RKO (cell line): Measurements from ENCODE around the gene CDCA8.
"Not testable (repeated sequence)": the region's sequence is repeated elsewhere in the genome, so short reads cannot be mapped to it uniquely, and the experiment has no call there.

ENCODE experiments used
- DNase-seq: peaks from one replicate; pipeline ENCODE4 v3.0.0-alpha.2; 2016; ENCODE audit warnings: low spot score

CDCA8 gene

DNA sequence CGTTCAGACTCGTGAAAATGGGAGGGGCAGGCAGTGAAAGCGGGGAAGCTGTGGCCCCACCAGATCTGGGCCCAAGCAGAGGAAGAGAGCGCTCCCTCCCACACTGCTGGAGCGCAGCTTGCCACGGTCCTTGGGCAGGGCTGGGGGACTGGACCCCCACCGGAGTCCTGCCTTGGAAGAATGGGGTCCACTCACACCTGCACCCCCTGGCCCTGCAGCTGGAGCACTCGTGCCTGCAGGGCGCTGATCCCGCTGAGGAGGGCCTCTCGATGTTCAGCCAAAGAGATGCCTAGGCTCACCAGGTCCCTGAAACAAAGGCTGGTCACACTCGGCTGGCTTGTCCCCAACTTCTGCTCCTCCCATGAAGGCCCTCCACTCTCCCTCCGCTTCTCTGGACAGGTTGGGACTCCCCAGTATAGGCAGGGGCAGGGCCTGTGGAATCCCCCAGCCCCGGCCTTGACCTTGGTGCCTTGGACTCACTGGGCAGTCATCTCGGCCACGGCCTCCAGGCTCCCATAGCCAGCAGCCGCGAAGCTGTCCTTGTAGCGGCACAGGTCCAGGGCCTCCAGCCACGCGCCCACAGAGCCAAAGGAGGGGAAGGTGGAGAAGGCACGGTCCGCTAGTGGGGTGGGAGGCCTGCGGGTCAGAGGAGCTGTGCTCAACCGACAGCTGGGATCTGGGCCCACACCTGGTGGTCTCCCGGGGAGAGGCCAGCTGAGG, 26.0 kb downstream of the CDCA8 start:
- DNase-seq: no peak

DNA sequence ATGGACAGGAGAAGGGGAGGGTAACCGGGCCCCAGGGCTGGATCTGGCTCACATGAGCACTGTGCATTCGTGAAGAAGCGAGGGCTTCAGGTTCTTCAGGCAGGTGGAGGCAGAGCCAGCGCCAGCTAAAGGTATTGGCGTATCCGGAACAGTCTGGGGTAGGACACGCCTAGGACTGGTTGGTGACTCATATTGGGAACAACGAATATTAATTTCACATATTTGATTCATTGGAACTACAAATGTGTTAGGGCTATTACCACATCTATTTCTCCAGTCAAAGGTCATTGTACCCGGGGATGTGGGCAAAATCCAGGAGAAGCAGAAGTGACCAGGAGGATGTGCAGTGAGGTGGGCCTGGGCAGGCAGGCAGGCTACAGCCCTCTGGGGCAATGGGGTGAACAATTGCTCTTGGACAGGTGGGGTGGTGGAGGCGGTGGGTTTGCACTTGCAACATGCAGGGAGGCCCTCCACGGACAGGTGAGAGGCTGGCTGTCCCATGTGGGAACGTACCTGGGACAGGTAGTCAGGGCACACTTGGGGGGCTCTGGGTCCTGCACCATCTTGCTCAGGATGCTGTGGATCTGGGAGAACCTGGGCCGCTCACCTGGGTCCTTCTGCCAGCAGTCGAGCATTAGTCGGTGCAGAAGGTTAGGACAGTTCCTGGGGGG, 26.7 kb downstream of the CDCA8 start:
- DNase-seq: no peak

DNA sequence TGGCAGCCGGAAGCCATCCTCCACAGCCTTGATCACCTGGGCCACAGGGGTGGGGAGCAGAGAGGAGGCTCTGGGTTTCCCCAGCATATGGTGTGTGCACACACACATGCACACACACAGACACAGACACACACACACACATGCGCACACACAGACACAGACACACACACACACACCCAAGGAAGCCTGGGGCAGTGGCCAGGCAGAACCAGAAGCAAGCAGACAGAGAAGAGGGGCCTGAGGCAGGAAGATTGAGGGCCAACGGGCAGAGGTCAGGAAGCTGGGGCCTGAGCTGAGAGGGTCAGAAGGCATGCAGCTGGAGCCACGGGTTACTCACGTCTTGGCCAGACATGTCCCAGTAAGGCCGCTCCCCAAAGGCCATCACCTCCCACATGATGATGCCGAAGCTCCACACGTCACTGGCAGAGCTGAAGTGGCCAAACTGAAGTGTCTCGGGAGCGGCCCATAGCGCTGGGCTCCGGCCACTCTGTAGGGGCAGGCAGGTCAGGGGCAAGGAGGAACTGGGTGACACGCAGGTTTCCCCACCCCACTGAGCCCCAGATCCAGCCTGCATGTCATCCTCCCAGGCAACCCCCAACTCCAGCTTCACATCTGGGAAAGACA, 27.4 kb downstream of the CDCA8 start:
- DNase-seq: no peak

DNA sequence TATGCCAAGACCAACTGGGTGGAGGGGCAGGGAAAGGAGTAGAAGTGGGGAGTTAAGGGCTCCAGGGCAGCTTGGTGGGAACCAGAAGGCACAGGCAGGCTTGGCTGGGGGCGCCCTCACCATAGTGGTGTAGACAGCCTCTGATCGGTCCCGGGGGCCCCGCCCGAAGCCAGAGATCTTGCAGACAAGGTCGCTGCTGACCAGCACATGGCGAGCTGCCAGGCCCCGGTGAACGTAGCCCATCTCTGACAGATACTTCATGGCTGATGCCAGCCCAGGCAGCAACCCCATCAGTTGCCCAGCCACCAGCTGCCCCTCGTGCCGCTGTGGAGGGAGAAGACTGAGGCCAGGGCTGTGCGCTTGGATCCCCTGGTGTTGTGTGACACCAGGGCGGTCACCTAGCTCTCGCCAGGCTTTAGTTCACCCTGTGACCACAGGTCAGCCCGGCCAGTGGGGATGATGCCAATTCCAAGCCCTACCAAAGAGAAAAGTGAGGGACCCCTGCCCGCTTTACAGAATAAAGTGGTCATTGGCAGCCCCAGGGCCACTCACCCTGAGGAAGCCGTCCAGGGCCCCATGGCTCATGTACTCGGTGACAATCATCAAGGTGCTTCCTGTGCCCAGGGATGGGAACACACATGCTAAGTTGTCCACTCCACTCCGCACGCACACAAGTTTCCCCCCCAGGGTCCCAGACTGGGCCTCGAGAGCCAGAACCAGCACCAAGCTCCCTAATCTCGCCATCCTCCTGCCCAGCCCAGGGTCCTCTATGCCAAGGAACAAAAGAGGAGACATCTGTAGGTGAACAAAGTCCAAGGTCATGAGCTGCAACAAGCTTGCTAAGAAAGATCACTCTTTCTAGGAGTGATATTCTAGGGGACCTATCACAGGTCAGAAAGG, 28.2 kb downstream of the CDCA8 start:
- DNase-seq: no peak

DNA sequence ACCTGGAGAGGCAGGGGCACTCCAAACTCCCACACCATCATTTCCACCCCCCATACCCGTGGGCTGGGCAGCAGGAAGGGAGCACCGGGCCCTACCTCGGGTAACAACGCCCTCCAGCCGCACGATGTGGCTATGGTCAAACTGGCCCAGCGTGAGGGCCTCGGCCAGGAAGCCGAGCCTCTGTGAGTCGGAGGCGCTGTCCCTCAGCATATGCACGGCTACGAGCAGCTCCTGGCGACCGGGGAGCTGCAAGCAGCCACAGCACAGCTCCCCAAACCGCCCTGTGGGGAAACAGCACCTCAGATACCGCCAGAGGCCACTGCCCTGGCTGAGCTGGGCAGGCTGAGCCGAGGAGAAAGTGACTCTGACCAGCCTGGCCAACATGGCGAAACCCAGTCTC, 29.2 kb downstream of the CDCA8 start:
- no peak for DNase-seq

DNA sequence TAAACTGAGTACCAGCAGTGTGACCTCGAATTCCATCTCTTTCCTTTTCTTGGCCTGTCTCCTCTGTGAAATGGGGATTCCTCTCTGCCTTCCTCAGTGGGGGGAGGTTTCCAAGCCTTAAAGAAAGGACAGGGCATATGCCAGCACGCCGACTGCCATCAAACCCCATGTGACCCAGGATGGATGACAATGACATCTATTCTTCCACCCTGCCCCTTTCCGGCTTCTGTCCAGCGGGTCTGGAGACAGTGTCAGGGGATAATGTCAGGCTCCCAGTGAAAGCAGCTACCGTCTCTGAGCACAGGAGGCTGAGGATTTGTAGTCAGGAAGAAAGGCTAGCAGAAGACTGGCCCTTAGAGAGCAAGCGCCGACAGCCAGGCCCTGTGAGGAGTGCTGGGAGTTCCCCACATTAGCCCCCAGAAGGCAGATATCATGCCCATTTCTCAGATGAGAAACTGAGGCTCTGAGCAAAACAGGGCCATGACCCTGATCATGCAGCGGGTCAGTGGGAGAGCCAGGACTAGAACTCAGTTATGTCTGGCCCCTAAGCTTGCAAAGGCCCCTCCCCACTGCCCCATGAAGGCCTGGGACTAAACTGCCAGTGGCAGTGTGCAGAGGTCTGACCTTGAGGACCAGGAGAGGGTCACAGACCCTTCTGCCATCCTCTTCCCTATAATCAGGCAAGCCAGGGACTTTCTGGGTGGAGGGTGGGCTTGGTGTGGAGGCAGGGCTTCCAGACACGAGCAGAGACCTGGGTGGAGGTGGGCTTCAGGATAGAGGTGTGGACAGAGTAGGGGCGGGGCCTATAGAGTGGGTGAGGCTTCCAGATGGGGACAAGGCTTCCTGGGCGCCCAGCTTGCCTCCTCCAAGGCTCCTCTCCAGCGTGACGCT, 30.1 kb downstream of the CDCA8 start:
- DNase-seq: no peak

DNA sequence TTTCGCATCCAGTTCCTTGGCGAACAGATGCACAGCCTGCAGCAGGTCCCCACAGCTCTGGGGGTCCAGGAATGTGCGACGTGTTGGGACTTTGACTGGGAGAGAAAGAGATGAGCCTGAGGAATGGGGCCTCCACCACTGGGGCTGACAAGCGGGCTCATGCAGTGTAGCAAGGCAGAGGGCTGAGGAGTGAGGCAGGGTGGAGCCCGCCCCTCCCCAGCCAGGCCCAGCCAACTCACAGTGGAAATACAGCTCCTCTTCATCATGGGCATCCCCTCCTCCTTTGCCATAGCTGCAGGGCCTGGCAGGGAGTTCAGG, 30.7 kb downstream of the CDCA8 start:
- no peak for DNase-seq

DNA sequence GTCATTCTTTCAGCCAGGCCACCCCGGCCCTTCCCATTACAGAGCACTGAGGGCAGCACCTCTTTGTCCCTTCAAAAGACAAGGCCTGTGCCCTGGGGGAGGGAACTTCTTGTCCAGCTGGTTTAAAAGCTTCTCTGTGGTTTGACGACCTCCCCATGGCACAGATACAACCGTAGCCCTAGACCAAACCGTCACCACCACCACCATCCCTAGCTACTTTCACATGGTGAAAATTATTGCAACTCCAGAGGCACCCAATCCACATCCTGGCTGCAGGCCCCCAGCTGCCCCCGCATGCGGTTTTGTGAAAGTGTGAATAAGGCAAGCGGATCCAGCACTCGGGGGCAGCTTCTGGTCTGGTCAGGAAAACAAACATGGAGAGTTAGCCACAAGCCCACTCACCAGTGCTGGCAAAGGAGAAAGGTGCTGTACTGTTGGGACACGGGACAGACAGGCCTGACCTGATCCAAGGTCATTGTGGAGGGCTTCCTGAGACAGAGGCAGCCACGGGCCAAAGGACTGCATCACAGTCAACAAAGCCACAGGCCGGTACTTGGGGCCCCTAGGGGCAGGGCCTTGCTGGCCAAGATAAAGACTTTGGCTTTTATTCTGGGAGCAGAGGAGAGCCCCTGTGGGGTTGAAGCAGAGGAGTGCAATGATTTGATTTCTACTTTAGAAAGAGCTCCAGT, 31.2 kb downstream of the CDCA8 start:
- DNase-seq: no peak

DNA sequence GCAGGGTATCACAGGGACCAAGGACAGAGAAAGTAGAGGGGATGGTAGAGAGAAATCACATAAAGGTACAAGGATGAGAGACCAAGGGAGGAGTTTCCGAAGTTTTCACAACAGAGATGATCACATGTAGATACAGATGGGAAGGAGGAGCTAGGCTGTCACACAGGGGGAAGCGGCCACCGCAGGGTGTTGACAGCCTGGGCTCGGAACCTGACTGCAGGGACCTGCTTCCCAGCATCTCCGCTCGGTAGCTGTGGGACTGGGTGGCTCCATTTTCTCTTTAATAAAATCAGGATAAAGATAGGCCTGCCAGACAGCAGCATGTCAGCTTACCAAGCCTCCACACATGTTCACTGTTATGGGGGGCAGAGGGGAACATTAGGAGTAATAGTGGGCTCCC, 32.3 kb downstream of the CDCA8 start:
- no peak for DNase-seq

DNA sequence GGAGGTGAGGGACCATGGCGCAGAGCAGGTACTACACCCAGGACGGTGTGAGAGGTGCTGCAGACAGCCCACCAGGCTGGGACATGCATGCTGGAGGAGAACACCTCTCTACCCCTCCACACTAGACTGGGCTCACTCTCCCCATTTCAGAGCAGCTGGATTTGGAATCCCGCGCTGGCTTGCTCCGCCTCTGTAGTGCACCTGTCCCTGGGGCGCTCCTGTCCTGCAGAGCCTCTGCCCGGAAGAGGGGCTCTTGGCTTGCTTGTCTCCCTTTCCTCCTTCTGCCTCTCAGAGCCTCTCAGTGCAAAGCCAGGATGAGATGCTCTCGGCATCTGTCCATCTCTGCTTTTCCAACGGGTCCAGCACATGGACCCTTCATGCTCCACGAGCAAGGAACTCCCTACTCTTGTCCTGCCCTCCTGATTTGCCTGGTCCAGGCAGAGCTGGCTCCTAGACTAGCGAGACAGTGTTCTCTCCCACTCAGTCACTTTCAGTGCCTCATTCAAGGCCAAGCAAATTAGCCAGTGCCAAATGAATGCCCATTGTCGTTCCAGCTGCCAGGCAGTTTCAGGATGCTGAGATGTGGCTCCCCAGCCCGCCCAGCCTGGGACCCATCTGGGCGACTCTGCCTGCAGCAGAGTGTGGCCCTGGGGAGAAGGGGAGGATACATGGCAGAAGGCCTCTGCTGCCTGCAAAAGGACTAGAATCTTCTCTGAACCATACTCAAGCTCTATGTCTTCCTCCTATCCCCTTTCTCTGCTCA, 33.7 kb downstream of the CDCA8 start:
- DNase-seq: no peak

DNA sequence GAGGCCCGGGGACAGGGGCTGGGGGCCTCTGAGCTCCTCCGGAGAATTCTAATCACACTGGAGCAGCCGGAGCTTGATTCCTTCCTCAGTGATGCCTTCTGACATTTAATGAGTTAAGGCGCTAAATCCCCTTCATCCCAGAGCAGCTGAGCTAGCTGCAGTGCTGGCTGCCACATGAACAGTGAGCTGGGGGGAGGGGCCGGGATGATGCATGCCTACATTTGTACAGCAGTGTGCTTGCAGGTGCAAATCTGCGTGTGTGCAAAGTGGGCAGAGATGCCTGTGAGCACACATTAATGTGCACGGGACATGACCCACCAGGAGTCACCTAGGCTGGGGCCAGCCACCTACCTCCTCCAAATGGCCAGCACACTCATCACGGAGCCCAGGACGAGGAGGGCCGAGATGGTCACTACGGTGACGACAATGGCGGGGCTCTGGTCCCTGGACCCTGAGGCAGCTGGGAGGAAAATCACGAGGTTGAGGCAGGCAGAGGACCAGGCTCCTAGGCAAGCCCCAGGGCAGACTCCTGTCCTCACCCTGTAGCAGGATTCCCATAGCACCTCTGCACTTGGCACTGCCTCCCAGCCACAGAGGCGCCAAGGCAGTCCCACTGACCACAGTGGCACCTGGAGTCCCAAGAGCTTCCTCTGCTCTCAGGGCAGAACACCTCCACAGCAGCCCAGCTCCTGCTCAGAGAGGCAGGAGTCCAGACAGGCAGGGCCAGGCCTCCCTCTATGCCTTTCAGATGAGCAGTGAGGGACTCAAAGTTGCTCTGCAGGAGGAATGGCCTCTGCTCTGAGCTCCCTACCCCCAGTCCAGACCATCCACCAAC, 34.7 kb downstream of the CDCA8 start:
- DNase-seq: no peak

DNA sequence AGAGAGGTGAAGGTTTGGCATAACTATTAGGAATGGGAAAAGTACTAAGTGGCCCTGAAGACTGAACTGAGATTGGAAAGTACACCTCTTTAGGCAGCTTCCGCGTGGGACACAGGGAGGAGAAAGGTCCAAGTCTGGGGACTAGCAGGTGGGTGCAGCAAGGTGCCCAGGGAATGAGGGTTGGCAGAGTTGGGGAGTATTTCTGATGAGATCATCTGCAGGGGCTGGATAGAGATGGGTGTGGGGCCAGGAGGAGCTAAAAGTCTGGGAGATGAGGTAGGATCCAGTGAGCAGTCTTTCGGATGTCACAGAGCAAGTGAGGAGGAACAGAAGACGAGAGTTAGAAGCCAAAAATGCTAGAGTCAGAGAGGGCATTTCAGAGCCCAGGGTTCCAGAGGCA, 36.1 kb downstream of the CDCA8 start:
- DNase-seq: no peak

DNA sequence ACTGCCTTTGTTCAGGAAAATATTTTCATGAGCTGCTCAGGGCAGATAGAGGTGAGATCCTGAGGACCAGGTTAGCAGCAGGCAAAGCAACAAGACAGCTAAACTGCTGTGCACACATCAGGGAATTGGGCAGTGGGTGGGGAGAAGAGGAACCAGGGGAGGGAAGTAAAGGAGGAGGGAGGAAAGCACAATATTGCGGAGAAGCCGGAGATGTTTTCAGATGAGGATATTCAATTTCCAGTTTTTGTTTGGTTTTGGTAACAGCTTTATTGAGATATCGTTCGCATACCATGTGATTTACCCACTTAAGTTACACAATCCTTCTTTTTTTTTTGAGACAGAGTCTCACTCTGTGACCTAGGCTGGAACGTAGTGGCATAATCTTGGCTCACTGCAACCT, 38.1 kb downstream of the CDCA8 start:
- DNase-seq: no peak

DNA sequence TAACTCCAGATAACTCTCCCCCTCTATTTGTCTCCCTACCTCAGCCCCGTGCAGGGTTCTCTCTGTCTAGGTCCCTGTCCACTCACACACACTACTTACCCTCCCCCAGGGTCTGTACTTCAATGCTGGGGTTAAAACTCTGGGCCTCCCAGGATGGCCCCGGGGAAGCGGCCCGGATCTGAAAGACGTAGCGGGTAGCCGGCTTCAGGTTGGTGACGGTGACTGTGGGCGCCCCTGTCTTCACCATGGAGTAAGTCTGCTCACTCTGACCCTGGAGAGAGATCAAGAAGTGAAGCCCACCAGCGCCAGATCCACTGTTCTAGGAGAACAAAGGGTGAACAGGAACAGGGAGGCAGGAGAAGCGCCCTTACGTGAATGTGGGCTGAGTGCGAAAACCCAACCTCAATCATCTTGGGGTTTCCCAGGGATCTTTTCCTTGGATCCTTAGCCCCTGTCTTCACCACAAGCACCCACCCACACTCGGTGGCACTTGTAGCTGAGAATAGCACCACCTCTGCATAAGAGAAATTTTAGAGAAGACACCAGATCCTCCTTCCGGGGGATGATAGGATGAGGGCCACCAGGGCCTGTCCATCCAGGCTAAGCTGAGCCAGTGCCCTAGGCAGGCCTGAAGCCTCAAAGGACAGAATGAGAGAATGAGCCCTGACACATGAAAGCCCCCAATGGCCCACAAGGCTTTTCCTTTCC, 39.1 kb downstream of the CDCA8 start:
- DNase-seq: no peak

DNA sequence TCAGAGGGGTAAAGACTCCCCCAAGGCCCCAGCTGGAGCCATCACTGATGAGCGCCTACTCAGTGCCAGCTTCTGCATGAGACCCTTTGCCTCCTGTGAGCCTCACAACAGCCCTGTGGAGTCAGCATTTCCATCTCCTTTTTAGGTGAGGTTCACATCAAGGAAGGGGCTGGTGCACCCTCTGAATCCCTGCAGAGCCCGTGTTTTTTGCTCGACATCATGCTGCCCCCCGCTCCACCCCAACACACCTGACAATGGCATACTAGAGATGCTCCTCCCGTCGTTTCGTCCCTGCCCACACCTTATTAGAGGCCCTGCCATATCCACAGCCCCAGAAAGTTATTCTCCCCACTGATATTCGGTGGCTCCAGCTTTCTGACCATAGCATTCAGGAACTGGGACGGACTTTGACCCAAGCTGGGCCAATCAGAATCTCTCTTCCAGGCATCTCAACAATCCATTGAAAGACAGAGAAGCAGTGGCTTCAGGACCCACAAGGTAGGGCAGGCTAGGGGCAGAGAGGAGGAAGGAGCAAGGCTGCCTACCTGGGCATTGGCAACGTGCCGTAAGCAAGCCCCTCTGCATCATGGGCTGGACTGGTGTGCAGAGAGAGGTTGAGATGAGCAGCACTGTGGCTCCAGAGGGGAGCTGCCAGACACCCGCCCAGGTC, 39.9 kb downstream of the CDCA8 start:
- no peak for DNase-seq

DNA sequence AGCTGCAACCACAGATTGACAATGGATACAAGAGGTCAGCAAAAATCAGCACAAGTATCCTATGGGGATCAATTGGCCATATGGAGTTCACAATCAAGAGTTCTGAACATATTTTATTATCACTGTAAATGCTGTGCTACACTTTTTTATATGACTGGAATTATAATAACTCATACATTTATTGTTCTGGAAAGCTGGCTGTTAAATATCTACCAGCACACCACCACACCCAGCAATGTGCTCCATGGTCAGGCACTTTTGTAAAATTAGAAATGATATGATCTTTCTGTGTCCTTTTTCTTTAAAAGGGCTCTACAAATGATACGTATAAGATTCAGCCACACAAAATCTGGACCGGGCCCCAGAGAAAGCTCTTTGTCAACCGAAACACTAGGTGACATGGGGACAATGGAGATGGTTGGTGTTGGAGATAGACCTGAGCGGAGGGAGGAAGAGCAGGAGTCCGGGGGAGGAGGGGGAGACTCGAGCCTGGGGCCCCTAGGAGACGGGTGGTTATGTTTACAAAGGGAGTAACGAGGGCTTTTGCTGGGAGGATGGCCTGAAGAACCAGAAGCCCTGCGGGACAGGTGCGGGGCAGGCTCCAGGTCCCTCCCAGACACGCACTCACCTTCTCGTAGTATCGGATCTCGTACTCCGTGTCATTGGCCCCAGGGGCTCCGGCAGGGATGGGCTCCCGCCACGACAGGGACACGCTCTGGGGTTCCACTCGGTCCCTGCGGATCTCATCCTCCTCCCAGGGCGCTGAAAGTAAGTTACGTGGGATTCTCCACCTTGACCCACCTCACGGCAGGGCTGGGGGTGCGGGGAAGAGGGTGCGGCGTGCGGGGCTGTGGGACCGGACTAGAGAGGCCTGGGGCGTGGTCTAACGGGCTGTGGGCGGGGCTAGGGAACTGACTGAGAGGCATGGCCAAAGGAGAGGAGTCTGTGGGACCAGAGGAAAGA, 42.6 kb downstream of the CDCA8 start:
- no peak for DNase-seq

DNA sequence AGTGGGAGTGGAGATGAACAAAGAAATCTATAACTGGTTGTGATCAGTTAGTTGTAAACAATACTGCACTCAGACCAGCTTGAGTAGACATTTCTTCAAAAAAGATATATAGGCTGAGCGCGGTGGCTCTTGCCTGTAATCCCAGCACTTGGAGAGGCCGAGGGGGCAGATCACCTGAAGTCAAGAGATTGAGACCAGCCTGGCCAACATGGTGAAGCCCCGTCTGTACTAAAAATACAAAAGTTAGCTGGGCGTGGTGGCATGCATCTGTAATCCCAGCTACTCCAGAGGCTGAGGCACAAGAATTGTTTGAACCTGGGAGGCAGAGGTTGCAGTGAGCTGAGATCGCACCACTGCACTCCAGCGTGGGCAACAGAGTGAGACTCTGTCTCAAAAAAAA, 45.7 kb downstream of the CDCA8 start:
- DNase-seq: not testable (repeated sequence)
